Measurements from ENCODE around the gene IGSF6. TPM values are rescaled to one million over a fixed set of nuclear protein-coding genes. Genes with fewer than 3 reads are reported as not detected.

The IGSF6 gene
- total RNA-seq, 1 experiment from 2014 or later: 0.23 TPM

DNA sequence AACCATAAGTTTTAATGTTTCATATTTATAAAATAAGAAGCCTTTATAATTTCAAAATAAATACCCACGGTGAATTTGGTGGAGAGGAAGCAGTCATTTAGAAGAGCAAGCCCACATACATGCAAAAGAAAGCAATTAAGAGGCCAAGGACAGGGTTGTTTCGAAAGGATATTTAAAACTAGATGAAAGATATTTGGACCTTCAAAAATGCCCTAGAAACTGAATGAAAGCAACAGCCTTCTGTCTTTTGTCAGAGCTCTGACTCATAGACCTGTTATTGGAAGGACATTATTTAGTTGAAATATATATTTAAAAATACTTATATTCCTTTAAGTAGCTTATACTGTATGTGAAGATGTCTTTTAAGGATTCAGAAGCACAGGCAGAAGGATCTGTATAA lies 61.6 kb downstream of the IGSF6 start:
- Histone ChIP-seq H3K27me3 (ENCODE audit: control insufficient read depth, insufficient read depth, low read length) (no peaks in the 10 kb centered on the region), H3K4me1 (ENCODE audit: control insufficient read depth, insufficient read depth, low read length) (no peaks in the 10 kb centered on the region), H3K4me3 (ENCODE audit: low read depth in 2 of 2, low read length in 2 of 2) (no peak overlapping the region), H3K36me3 (ENCODE audit: control insufficient read depth, insufficient read depth, low read length) (no peaks in the 10 kb centered on the region), H3K27ac (ENCODE audit: low read length) (no peak overlapping the region), H3K9me3 (ENCODE audit: control insufficient read depth, insufficient read depth, low read depth, low read length) (no peaks in the 10 kb centered on the region)
- in situ Hi-C loops (cut with HindIII; ENCODE audit: low pct_unique_long_range_greater_than_20kb, low sequenced_read_pairs): no loop called here
- DNase-seq (ENCODE audit: low read depth, low spot score): no peak
- ChIA-PET CTCF (no interaction called here), POLR2A (no interaction called here)
- TF ChIP-seq, protein P1, sequence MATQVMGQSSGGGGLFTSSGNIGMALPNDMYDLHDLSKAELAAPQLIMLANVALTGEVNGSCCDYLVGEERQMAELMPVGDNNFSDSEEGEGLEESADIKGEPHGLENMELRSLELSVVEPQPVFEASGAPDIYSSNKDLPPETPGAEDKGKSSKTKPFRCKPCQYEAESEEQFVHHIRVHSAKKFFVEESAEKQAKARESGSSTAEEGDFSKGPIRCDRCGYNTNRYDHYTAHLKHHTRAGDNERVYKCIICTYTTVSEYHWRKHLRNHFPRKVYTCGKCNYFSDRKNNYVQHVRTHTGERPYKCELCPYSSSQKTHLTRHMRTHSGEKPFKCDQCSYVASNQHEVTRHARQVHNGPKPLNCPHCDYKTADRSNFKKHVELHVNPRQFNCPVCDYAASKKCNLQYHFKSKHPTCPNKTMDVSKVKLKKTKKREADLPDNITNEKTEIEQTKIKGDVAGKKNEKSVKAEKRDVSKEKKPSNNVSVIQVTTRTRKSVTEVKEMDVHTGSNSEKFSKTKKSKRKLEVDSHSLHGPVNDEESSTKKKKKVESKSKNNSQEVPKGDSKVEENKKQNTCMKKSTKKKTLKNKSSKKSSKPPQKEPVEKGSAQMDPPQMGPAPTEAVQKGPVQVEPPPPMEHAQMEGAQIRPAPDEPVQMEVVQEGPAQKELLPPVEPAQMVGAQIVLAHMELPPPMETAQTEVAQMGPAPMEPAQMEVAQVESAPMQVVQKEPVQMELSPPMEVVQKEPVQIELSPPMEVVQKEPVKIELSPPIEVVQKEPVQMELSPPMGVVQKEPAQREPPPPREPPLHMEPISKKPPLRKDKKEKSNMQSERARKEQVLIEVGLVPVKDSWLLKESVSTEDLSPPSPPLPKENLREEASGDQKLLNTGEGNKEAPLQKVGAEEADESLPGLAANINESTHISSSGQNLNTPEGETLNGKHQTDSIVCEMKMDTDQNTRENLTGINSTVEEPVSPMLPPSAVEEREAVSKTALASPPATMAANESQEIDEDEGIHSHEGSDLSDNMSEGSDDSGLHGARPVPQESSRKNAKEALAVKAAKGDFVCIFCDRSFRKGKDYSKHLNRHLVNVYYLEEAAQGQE (IDR thresholded peaks at IDR 0.05; ENCODE audit: insufficient read depth in 1 of 2, low read depth in 2 of 2, low read length in 1 of 2): no peak
- TF ChIP-seq POLR2AphosphoS5 (IDR thresholded peaks at IDR 0.05; ENCODE audit: low read depth, low read length): no peak
- TF ChIP-seq, protein P2, sequence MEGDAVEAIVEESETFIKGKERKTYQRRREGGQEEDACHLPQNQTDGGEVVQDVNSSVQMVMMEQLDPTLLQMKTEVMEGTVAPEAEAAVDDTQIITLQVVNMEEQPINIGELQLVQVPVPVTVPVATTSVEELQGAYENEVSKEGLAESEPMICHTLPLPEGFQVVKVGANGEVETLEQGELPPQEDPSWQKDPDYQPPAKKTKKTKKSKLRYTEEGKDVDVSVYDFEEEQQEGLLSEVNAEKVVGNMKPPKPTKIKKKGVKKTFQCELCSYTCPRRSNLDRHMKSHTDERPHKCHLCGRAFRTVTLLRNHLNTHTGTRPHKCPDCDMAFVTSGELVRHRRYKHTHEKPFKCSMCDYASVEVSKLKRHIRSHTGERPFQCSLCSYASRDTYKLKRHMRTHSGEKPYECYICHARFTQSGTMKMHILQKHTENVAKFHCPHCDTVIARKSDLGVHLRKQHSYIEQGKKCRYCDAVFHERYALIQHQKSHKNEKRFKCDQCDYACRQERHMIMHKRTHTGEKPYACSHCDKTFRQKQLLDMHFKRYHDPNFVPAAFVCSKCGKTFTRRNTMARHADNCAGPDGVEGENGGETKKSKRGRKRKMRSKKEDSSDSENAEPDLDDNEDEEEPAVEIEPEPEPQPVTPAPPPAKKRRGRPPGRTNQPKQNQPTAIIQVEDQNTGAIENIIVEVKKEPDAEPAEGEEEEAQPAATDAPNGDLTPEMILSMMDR (IDR thresholded peaks at IDR 0.05): no peak
- no peak for TF ChIP-seq SIN3A (IDR thresholded peaks at IDR 0.05; ENCODE audit: borderline replicate concordance, insufficient read depth, low read depth, low read length)
- TF ChIP-seq TCF7L2 (IDR thresholded peaks at IDR 0.05; ENCODE audit: low read depth, low read length): no peak
- intact Hi-C loops (cut with micrococcal nuclease; ENCODE audit: unreplicated experiment): no loop called here
- no peak for ATAC-seq
- no TSS peak for BruUV-seq (replicated peaks)

DNA sequence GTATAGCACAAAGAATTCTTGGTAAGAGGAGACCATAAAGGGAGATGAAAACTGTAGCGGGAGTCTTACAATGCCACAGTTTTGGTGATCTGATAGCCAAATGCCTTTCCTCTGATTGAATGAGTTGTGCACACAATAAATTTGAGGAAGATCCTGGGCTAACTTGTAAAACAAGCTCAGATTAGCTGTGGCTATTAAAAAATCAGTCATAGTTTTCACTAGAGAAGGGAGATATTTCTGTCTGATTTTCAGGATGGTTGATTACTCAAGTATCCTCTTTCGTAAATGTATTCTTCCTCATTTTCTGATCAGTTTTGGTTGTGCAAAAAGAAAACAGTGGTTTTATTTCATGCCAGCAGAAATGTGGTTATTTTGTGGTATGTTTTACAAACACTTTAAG lies 62.1 kb downstream of the IGSF6 start:
- Histone ChIP-seq H3K9me3 (ENCODE audit: control insufficient read depth, insufficient read depth, low read depth, low read length) (no peaks in the 10 kb centered on the region), H3K27ac (ENCODE audit: low read length) (no peak overlapping the region), H3K27me3 (ENCODE audit: control insufficient read depth, insufficient read depth, low read length) (no peaks in the 10 kb centered on the region), H3K4me3 (ENCODE audit: low read depth in 2 of 2, low read length in 2 of 2) (no peak overlapping the region), H3K4me1 (ENCODE audit: control insufficient read depth, insufficient read depth, low read length) (no peaks in the 10 kb centered on the region), H3K36me3 (ENCODE audit: control insufficient read depth, insufficient read depth, low read length) (no peaks in the 10 kb centered on the region)
- intact Hi-C loops (cut with micrococcal nuclease; ENCODE audit: unreplicated experiment): no loop called here
- no peak for TF ChIP-seq POLR2AphosphoS5 (IDR thresholded peaks at IDR 0.05; ENCODE audit: low read depth, low read length)
- TF ChIP-seq, protein P1 (IDR thresholded peaks at IDR 0.05; ENCODE audit: insufficient read depth in 1 of 2, low read depth in 2 of 2, low read length in 1 of 2): no peak
- ATAC-seq (no peak), DNase-seq (ENCODE audit: low read depth, low spot score) (no peak)
- ChIA-PET CTCF (interaction anchor here (0.6 kb wide), 1 partner anchor 134 kb away, joined by 4 read pairs; no protein-coding TSS in a partner anchor), POLR2A (no interaction called here)
- no TSS peak for BruUV-seq (replicated peaks)
- in situ Hi-C loops (cut with HindIII; ENCODE audit: low pct_unique_long_range_greater_than_20kb, low sequenced_read_pairs): no loop called here

Measured in Panc1 (cell line).